Caki2 (cell line): ENCODE results near the gene ARL10. TPM values are rescaled to one million over a fixed set of nuclear protein-coding genes. Genes with fewer than 3 reads are reported as not detected.
"Not testable (repeated sequence)": the region's sequence is repeated elsewhere in the genome, so short reads cannot be mapped to it uniquely, and the experiment has no call there.

Experiments
- DNase-seq: peaks from one replicate; pipeline ENCODE4 v3.0.0-alpha.2; 2015; ENCODE audit warnings: low read depth
- in situ Hi-C: cut with HindIII; loops from 2 replicates; pipeline ENCODE4 v1.10.0; 2016; ENCODE audit warnings: low sequenced_read_pairs, low pct_unique_long_range_greater_than_20kb, mixed read lengths
- total RNA-seq: library from RNA; depleted of rRNA; stranded (reverse); fragments of >200 nt; shearing (Covaris generic); gene quantifications from 2 replicates; pipeline ENCODE4 v1.2.3, GENCODE V29; 2014; ENCODE audit warnings: low replicate concordance

The ARL10 gene
- total RNA-seq, 1 experiment from 2014 or later, result not detected

GRCh38 chr5:176405656-176406435 lies 40.6 kb downstream of the ARL10 start:
- no peak for DNase-seq
- in situ Hi-C loops, result no loop called here

DNA sequence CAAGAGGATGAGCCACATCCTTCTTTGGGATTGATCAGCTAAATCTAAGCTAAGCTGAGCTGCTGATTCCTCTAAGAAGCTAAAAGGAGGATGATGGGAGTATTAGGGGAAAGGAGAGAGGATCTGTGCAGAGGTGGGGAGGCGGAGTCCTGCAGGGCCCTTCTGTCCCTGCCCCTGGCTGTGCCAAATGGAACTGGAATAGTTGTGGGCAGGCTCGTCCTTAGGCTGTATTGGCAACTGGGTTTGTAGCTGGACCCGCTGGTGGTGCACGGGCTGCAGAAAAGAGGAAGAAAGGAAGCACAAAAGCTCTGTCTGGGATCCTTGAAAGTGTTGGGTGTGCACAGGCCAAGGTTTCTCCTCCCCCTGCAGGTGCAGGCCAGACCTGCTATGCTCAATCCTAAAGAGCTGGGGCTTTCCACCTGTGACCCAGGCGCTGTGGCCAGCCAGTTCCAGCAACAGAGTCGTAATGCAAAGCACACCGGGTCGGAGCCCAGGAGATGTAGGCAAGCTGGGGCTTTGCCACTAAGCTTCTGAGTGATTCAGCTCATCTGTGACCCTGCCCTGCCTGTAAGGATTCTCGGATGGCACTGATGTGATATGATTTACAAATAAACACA lies 41.3 kb downstream of the ARL10 start:
- in situ Hi-C loops, result no loop called here
- no peak for DNase-seq

DNA sequence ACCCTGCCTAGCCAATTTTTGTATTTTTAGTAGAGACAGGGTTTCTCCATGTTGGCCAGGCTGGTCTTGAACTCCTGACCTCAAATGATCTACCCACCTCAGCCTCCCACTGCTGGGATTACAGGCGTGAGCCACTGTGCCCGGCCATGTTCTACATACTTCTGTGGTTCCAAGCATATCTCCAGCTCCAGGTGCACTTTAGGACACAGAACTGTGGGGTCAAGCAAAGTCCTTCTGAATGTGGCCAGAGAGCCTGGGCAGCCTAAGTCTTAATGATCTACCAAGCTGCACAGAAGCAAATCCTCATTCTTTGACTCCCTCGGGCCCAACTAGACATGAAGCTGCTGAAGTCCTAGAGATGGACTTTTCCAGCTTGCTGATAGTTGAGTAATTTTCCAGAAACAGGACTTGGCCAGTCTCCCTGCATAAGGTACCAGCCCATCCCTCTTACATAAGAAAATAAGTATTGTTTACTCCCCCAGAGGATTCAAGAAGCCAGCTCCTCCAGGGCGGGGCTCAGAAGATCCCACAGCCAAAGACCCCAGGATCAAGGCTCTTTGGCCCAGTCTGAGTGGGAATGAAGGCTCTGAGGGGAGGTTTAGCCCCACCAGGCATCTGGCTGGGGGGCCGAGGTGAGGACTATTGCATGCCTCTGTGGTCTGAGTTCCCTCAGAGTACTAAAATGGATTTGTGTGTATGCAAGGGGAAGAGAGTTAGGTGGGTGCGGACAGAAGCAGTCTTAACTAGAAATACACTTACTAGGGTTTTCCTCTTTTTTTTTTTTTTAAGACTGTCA lies 42.4 kb downstream of the ARL10 start:
- no peak for DNase-seq
- in situ Hi-C loops, result no loop called here

- in situ Hi-C loops, DNase-seq: not testable (repeated sequence)
Measured at GRCh38 chr5:176408252-176408573, 42.9 kb downstream of the ARL10 start.

DNA sequence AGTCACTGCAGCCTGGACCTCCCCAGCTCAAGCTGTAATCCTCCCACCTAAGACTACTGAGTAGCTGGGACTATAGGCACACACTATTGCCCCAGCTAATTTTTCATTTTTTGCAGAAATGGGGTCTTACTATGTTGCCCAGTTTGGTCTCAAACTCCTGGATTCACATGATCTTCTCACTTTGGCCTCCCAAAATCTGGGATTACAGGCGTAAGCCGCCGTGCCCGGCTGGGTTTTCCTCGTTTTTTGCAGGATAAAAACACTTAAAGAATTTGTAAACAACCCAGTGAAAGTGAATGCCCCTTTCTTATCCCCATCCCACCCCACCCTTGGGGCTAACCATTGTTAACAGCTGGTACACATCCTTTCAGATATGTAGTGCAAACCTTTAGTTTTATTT lies 43.3 kb downstream of the ARL10 start:
- DNase-seq, result no peak
- in situ Hi-C loops, result no loop called here

DNA sequence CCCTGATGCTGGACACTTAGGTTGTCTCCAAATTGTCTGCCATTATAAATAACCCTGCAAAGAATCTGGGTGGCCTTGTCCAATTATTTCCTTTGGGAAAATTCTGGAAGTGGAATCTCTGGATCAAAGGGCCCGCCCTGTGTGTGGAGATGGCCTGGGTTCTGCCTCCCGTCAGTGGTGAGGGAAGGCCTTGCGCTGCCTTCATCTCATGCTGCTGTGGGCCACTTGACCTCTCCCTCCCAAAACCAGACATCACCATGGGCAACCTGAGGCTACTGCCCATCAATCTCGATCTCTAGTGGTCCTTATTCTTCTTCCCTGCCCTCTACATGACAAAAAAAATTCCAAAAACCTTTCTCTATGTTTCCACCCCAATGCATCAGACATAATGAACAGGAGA lies 44.5 kb downstream of the ARL10 start:
- in situ Hi-C loops, result no loop called here
- no peak for DNase-seq

DNA sequence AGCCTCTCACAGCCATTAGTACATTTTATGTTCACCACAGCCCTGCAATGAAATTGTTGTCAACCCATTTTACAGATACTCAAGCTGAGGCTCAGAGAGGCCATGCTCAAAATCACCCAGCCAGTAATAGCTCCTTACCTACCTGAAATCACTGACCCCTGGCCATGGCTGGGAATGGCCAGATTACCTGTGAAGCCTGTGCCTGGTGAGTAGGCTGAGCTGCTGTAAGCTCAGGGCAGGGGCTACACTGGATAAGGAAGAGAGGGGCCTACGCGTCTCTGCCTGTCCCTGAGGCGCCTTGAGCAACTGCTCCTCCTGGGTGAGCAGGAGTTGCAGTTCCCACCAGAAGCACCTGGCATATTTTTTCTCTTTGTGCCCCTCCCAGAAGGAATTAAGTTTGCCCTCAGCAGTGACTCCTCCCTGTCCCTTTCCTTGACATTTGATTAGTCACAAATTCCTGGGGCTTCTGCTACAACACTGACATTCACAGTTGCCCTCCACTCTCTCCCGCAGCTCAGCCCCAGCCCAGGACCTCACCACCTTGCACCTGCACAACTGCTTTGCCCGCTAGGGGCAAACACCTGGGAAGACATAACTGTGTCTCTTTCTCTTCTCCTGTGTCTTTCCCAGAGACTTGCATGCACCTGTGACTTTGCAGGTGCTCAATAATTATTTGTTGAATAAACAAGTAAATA lies 45.3 kb downstream of the ARL10 start:
- DNase-seq, result no peak
- in situ Hi-C loops, result no loop called here

DNA sequence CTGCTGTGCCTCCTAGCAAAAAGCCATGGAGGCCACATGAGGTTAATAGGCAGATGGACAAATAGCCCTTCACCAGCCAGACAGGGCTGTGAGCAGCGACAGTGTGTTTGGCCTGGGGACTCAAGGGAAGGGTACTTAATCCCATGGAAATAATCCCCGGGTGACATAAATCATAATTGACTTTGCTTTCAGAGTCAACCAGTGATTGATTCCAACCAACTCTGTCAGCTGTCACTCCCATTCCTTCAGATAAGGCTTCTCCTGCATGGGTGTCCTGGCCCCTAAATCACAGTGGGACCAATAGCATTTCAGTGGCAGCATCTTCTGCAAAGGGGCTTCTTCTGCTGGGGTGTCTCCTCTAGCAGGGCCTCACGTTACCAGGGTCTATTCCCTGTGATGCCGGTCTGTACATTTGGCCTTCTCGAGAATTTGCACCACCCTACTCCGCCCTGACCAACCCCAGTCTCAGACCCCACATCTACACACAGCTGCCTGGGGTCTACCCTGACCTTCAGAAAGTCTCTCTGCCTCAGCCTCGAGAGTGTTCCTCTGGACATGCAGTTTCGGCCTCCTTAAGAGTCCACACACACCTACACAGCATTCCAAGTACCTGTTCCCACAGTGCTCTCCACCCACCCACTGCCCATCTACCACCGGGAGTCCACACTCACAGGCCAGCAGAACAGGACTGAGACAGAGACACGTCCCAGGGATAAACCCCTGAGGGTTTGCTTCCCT lies 47.4 kb downstream of the ARL10 start:
- DNase-seq, result no peak
- in situ Hi-C loops, result no loop called here

- in situ Hi-C loops, result no loop called here
- no peak for DNase-seq
Measured at GRCh38 chr5:176413255-176413565, 47.9 kb downstream of the ARL10 start.

DNA sequence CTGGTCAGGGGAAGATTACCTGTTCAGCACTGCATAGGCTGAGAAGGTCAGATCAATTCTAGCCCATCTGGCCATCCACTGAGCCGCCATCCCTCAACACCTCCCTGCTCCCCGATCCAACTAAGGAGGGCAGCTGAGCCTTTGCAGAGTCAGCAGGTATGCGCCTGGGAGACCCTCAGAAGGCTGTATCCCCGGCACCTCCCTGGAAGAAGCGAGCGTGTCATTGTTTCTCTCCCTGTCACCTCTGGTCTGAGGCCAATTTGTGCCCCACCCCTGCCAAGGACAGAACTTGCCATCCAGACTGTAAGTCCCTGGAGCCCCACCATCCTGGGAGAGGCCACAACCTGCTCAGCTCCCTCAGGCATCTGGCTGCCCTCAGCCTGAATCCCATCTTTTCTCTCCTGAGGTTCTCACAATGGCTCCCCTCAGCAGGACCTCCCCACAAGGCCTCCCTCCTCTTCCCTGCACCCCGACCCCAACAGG lies 48.5 kb downstream of the ARL10 start:
- DNase-seq, result no peak
- in situ Hi-C loops, result no loop called here

- in situ Hi-C loops, result no loop called here
- DNase-seq, result no peak
Measured at GRCh38 chr5:176414704-176415103, 49.4 kb downstream of the ARL10 start.

DNA sequence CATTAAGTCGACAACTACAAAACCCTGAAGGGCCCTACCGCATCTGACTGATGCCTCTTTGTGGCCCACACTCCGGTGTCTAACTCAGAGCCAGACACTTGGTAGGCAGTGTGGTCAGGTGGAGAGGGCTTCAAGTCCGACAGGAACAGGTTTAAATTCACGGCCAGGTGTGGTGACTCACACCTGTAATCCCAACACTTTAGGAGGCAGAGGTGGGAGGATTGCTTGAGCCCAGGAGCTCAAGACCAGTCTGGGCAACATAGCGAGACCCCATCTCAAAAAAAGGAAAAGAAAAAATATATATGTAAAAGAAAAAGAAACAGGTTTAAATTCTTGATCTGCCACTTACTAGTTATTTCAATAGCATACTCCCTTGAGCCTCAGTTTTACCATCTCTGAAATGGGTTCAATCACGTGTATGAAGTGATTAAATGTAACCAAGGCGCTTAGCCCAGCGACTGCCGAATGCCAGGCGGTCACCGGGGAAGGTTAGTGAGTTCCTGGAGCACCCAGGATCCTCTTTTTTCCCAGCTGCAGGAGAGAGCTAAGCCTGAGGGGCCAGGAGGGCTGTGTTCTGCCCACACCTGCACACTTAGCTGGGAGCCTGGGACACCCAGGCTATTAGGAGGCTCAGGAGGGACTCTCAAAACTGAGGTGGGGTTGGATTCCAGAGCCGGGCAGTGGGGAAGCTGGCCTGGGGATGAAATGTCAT lies 50.1 kb downstream of the ARL10 start:
- in situ Hi-C loops, result no loop called here
- DNase-seq, result no peak

GRCh38 chr5:176415952-176416924 lies 51.0 kb downstream of the ARL10 start, which contains the start of gene CLTB:
CLTB (minus strand) TSS chr5:176416539; CDS start chr5:176416363, 176 bp downstream.
- in situ Hi-C loops, result no loop called here
- peak; percentile 91 for DNase-seq

DNA sequence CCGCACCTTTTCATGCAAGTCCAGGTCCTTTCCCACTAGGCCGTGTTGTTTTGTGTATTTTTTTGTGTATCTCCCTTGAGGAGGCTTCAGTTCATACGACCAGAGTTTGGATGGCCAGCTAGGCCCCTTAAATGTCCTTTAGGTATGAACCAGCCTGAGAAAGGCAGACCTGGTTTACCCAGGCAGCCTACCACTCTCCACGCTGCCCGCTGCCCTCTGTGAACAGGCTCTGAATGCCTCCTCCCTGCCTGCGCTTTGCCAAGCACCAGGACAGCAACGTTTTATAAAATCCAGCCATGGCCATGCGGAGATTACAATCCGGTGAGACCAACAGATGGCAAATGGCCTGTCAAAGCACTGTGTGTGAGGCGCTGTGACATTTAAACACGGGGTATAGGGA lies 51.7 kb downstream of the ARL10 start:
- in situ Hi-C loops, result no loop called here

GRCh38 chr5:176418251-176418650 lies 53.0 kb downstream of the ARL10 start:
- in situ Hi-C loops, result no loop called here
- DNase-seq, result no peak

More for the DNA sequence above, 51.7 kb downstream of the ARL10 start:
- no peak for DNase-seq

- in situ Hi-C loops, result no loop called here
- DNase-seq, result no peak
Measured at GRCh38 chr5:176420086-176420485, 54.8 kb downstream of the ARL10 start.
